Mammary epithelial cell (primary cell): ENCODE results near the gene ZNF697.
"Not testable (repeated sequence)": the region's sequence is repeated elsewhere in the genome, so short reads cannot be mapped to it uniquely, and the experiment has no call there.

Experiments used
- EZH2 ChIP-seq: IDR thresholded peaks from 2 replicates; pipeline ENCODE4 v1.6.1; 2012; ENCODE audit warnings: low read length, inconsistent platforms, borderline replicate concordance
- TF ChIP-seq, protein P1 (sequence below), 2 donors: IDR thresholded peaks in 1 of 2; conservative IDR thresholded peaks in 1 of 2; 2 replicates each; pipeline ENCODE4 v1.5.1; 2011 to 2012; ENCODE audit warnings: inconsistent platforms in 2 of 2, low read length in 2 of 2, mild to moderate bottlenecking in 2 of 2, control low read depth in 1 of 2, low read depth in 1 of 2; ENCODE audit not compliant: insufficient read depth in 1 of 2; ENCODE audit errors: extremely low read depth in 1 of 2

DNA sequence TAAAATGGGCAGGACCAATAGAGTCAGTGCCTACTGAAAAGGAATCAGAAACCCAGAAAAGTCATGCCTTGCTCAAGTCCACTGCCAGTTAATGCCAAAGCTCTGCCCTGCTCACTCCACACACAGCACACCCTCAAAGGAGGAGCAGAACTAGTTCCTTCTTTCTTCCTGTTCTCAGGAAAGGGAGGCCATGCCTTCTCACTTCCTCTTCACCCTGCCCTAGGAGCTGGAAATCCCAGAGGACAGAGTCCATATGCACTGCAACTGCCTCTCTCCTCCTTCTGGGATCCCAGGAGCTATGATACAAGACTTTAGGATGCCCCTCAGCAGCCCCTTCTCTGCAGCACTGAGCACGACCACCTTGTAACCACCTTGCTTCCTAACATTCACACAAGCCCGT is 62.3 kb downstream of the ZNF697 start:
- TF ChIP-seq, protein P1, sequence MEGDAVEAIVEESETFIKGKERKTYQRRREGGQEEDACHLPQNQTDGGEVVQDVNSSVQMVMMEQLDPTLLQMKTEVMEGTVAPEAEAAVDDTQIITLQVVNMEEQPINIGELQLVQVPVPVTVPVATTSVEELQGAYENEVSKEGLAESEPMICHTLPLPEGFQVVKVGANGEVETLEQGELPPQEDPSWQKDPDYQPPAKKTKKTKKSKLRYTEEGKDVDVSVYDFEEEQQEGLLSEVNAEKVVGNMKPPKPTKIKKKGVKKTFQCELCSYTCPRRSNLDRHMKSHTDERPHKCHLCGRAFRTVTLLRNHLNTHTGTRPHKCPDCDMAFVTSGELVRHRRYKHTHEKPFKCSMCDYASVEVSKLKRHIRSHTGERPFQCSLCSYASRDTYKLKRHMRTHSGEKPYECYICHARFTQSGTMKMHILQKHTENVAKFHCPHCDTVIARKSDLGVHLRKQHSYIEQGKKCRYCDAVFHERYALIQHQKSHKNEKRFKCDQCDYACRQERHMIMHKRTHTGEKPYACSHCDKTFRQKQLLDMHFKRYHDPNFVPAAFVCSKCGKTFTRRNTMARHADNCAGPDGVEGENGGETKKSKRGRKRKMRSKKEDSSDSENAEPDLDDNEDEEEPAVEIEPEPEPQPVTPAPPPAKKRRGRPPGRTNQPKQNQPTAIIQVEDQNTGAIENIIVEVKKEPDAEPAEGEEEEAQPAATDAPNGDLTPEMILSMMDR (conservative IDR thresholded peaks at IDR 0.05 in 1 of 2, IDR thresholded peaks at IDR 0.05 in 1 of 2; ENCODE audit: extremely low read depth in 1 of 2, insufficient read depth in 1 of 2, low read depth in 1 of 2, low read length in 2 of 2): not testable (repeated sequence)
- TF ChIP-seq EZH2: not testable (repeated sequence)
